ENCODE data around the gene HDAC11.

GRCh38 chr3:13555753-13556152 lies 75.6 kb downstream of the HDAC11 start:
- TF ChIP-seq CTCF (IDR thresholded peaks at IDR 0.05) = no peak
- TF ChIP-seq EP300 (IDR thresholded peaks at IDR 0.05; ENCODE audit: low read depth) = no peak
